IPS-18c (cell line): Measurements from ENCODE around the gene REPS1.
"Not testable (repeated sequence)": the region's sequence is repeated elsewhere in the genome, so short reads cannot be mapped to it uniquely, and the experiment has no call there.

Experiments used
- H3K4me3 ChIP-seq: 2 replicates; pipeline ENCODE4 v1.7.0; 2013; ENCODE audit warnings: low read depth, mild to moderate bottlenecking, low read length, moderate library complexity; ENCODE audit not compliant: insufficient read depth
- H3K9me3 ChIP-seq: one replicate; pipeline ENCODE4 v1.6.1; 2013; ENCODE audit warnings: mild to moderate bottlenecking, low read length, moderate library complexity; ENCODE audit not compliant: control insufficient read depth, insufficient read depth

The REPS1 gene

DNA sequence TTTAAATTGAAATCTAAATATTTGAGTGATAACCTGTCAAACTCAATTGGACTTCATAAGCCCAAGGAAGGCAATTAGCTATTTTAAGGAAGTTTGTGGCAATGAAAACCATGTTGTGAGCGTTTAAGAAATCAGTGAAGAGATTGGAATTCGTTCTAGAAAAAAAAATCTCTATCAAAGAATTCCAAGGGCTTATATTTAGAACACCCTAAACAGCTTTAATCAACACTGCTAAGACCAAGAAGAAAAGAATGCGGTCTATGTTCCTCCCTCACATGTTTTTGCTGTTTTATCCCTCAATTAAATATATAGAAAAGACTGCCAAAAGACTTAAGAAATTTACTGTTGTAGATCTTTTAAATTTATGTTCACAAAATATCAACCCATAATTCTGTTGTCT, 23.9 kb upstream of the REPS1 start:
- H3K4me3 ChIP-seq, result no peak overlapping the region
- no peaks in the 10 kb centered on the region for H3K9me3 ChIP-seq

DNA sequence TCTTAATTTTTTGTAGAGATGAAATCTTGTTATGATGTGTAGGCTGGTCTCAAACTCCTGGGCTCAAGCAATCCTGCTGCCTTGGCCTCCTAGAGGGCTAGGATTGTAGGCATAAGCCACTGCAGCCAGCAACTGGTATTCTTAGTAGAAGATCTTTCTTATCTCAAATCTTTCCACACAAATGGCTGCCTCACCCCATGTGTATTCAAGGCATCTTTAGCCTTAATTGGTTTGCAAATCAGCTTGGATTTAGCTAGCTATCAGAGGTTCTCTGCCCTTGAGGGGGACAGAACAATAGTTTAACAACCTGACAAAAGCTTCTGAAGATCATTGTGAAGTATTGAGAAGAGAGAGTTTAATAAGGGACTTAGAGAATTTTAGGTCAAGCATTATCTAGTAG, 22.6 kb upstream of the REPS1 start:
- Histone ChIP-seq H3K9me3 (no peaks in the 10 kb centered on the region), H3K4me3 (no peak overlapping the region)

DNA sequence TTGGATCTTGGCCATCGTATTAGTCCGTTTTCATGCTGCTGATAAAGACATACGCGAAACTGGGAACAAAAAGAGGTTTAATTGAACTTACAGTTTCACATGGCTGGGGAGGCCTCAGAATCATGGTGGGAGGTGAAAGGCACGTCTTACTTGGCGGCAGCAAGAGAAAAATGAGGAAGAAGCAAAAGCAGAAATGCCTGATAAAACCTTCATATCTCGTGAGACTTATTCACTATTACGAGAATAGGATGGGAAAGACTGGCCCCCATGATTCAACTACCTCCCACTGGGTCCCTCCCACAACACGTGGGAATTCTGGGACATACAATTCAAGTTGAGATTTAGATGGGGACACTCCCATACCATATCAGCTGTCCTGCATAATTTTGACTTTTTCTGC, 20.1 kb upstream of the REPS1 start:
- Histone ChIP-seq H3K4me3 (no peak overlapping the region), H3K9me3 (no peaks in the 10 kb centered on the region)

DNA sequence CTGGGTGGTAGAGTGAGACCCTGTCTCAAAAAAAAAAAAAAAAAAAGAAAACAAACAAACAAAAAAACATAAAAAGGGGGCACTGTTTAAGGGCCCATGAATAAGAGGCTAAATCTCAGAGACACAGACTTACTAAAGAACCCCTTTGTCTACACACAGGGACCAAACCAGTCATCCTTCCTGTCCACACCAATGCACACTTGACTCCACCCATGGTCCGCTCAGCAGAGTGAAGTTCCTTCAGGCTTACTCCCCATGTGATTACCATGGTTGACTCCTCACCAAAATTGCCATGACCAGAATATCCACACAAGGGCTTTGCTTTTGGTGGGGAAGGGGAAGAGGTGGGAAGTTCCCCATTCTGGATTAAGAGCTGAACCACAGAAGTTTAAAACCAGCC, 19.4 kb upstream of the REPS1 start:
- no peaks in the 10 kb centered on the region for H3K9me3 ChIP-seq
- H3K4me3 ChIP-seq, result no peak overlapping the region

DNA sequence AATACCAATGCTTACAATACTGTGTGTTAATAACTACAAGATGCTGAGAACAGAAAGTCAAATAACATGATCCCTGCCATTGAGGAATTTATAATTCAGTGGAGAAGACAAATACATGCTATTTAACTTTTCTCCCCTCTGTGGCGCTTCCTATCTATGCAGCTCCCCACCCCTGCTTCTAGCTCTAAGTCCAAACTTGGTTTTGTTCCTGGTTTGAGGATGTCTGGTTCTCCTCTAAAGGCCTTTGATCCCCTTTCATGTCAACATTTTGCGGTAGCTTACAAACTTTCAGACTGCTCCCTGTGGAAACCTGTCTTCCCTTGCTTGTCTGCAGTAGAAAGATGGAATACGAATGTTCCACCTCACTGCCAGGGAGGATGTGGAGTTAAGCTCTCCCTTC, 18.4 kb upstream of the REPS1 start:
- H3K4me3 ChIP-seq, result no peak overlapping the region
- H3K9me3 ChIP-seq, result no peaks in the 10 kb centered on the region

DNA sequence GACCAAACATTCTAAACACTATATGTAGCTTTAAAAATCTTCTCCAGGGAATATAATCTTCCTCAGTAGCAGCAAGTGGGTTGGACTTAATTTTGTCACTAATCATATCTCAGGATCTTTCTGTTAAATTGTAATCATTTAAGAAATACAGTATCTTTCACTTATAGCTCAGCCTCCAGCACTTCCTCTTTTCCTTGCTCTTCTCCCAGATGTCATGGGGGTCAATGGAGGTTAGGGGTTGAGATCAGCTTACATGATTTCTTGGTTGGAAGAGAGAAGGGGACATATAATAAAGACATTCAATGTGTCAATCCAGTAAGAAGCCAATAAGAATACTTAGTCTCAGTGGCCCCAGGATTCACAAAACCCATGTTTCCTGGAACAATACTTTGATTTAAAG, 15.7 kb upstream of the REPS1 start:
- Histone ChIP-seq H3K4me3 (no peak overlapping the region), H3K9me3 (no peaks in the 10 kb centered on the region)

DNA sequence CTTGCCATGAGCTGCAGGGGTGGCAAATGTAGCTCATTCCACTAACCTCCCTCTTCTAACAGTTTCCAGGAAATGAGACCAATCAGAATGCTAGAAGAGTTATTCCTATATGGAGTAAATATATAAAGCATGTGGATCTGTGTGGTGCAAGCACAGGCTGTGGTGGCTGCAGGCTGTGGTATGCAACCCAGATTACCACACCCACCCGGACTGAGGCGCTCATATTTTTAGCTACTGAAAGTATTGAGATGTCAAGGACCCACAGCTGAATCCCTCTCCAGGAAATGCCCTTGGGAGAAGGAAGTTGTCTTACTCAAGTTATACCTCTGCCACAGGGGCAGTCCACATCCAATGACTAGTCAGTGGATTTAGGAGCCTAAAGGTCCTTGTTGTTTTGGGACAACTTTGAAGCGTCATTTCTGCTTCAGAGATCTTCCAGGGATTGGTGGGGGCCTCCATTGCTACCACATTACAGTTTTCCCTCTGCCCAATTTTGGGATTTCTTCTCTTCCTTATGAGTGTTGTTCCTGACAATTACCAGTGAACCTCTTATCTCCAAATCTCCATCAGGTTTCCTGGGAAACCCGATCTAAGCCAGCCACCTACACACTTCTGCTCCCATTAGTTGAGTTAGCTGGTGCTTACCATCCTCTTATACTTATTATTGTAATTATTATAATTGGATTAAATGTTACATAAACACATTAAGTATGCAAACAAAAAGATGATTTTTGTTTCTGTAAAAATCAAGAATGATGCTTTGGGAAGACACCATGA, 12.1 kb upstream of the REPS1 start:
- no peak overlapping the region for H3K4me3 ChIP-seq
- H3K9me3 ChIP-seq, result no peaks in the 10 kb centered on the region

DNA sequence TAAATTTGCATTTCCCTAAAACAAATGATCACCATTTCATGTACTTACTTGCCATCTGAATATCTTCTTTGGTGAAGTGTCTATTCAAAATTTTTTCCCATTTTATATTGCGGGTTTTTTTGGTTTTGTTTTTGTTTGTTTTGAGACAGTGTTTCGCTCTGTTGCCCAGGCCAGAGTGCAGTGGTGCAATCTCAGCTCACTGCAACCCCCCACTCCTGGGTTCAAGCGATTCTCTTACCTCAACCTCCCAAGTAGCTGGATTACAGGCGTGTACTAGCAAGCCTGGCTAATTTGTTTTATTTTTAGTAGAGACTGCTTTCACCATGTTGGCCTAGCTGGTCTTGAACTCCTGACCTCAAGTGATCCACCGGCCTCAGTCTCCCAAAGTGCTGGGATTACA, 9.1 kb upstream of the REPS1 start:
- Histone ChIP-seq H3K9me3 (no peaks in the 10 kb centered on the region), H3K4me3 (no peak overlapping the region)

DNA sequence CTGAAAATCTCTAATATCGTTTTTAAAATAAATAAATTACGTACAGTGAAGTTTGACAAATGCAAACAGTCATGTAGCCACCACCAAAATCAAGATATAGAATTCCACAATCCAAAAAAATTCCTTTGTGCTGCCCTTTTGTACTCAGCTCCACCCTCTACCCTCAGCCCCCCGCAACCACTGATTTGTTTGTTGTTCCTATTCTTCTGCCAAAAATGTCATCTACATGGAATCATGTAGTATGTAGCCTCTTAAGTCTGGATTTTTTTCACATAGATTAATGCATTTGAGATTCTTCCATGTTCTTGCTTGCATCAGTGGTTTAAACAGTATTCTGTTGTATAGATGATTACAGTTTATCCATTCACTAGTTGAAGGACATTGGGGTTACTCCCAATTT, 8.5 kb upstream of the REPS1 start:
- no peaks in the 10 kb centered on the region for H3K9me3 ChIP-seq

DNA sequence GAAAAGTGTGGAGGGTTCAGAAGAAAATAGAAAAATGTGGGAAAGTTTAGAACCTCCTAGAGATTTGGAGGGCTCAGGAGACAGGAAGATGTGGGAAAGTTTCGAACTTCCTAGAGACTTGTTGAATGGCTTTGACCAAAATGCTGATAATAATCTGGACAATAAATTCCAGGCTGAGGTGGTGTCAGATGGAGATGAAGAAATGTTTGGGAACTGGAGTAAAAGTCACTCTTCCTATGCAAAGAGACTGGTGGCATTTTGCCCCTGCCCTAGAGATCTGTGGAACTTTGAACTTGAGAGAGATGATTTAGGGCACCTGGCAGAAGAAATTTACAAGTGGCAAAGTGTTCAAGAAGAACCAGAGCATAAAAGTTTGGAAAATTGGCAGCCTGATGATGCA, 5.4 kb upstream of the REPS1 start:
- not testable (repeated sequence) for H3K9me3 ChIP-seq
- H3K4me3 ChIP-seq, result 0 out of 2 replicates have a peak overlapping the region, but pooled peaks have one; percentile 3

More for the DNA sequence above, 8.5 kb upstream of the REPS1 start:
- H3K4me3 ChIP-seq, result no peak overlapping the region

DNA sequence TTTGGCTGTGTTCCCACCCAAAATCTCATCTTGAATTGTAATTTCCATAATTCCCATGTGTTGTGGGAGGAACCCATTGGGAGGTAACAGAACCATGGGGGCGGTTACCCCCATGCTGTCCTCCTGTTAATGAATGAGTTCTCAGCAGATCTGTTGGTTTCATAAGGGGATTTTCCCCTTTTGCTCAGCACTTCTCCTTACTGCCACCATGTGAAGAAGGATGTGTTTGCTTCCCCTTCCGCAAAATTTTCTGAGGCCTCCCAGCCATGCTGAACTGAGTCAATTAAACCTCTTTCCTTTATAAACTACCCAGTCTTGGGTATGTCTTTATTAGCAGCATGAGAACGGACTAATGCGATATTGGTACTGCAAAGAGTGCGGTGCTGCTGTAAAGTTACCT, 4.9 kb upstream of the REPS1 start:
- H3K9me3 ChIP-seq, result not testable (repeated sequence)

DNA sequence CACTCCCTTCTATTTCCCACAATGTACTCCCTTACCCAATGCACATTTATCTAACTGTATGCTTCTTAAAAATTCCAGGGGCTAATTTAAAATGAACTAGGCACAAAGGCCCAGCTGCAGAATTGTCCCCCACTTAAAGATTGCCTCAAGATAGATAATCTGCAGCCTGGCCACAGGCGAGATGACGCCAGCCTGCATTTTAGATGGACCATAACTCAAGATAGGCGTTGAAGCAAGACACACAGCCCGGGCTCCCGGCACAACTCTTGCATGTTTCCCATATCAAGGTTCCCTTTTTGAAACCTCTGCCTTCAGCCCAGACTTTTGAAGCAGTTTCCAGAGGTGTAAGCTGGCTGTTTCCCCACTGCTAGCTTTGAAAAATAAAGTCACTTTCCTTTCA, 3.2 kb upstream of the REPS1 start:
- no peak overlapping the region for H3K4me3 ChIP-seq
- H3K9me3 ChIP-seq, result no peaks in the 10 kb centered on the region

More for the DNA sequence above, 4.9 kb upstream of the REPS1 start:
- not testable (repeated sequence) for H3K4me3 ChIP-seq

DNA sequence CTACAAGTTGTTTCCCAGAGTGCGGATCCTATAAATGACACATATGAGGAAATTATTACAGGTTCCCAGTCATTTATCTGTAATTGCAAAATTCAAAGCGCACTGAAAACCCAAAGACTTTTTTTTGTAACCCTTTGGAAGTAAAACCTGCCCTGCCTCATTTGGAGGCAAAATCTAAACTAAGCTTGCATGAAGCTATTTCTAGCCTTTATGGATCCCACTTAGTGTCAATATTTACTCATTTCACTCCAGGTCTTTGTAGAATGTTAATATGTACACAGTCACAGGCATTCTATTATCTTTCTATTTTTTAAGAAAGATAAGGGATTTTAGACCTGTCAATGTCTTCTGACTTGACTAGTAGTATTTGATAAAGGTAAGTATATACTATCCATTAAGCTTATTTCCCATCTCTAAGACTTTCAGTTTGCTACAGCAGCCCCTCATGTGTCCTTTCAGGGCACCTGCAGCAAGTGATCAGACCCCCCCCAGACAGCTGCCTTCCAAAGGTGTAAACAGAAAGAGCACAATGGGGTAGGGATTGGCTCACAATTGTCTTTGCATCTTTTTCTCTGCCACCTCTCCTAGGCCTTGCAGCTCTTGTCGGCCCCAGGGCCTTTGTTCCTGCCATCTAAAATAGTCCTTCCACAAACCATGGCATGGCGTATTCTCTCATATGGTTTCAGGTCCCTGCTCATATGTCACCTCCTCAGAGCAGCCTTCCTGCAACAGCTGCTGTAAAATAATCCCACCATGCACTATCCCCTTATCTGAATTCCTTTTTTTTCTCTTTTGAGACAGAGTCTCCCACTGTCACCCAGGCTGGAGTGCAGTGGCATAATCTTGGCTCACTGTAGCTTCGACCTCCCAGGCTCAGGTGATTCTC, 1.3 kb upstream of the REPS1 start:
- H3K9me3 ChIP-seq, result no peaks in the 10 kb centered on the region
- no peak overlapping the region for H3K4me3 ChIP-seq

DNA sequence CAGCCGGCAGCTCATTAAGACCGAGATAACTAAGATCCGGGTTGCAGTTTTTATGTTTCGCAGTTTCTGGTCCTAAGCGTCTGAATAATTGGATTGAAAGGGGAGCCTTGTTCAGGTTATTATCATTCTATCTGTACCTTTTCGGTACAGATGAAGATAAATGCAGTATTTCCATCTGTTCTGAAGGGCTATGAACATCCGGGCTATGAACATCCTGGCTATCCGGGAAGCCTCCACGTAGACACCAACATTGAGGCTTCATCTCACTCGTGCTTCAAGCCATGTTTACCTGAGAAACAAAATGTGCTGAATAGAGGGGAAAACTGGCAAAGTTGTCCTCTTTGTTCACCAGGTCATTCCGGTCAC, 399 bp upstream of the REPS1 start:
- H3K9me3 ChIP-seq, result no peaks in the 10 kb centered on the region
- H3K4me3 ChIP-seq, result peak overlapping the region; percentile 20; the same call in 1 of the 2 replicates

DNA sequence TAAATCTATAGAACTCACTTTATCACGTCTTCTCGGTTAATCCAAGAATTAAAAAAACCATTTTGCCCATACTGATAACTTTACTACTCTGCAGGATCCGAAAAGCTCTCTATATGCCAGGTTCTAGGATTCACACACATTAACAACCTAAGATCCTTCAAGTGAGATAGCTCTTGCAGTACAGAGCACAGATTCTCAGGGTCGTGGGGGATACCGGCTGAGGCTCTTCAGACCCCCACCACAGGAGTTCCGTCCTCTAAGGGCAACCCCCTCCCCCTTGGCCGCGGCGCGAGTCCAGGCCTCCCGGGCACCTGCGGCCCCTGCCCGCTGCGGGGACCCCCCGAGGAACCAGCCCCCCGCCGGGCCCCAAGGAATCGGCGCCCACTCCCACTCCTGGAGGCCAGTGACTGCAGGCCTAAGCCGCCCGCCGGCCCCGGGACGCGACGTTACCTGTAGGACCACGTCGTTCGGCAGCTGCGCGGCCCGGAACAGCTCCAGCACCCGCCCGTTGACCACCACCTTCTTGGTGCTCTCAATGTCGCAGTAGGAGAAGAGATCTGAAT, 892 bp downstream of the REPS1 start:
- peak overlapping the region; percentile 89 for H3K4me3 ChIP-seq
- no peaks in the 10 kb centered on the region for H3K9me3 ChIP-seq

DNA sequence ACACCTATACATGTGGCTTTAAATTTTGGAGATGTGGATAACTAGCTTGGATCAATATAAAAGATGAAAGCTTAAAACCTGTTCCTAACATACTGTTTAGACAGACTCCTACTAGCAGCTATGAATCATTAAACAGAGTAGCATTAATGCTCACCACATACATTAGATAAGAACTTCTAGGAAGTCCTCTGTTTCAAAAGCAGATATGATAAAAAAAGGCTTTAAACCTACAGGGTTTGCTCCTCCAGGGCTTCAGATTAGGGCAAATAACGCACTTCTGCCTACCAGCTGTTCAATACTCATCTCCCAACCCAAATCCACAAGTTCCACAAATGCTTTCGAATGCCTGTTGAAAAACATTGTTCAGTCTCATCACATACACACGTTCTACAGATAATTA, 1.5 kb downstream of the REPS1 start:
- H3K4me3 ChIP-seq, result peak overlapping the region; percentile 89
- H3K9me3 ChIP-seq, result no peaks in the 10 kb centered on the region

DNA sequence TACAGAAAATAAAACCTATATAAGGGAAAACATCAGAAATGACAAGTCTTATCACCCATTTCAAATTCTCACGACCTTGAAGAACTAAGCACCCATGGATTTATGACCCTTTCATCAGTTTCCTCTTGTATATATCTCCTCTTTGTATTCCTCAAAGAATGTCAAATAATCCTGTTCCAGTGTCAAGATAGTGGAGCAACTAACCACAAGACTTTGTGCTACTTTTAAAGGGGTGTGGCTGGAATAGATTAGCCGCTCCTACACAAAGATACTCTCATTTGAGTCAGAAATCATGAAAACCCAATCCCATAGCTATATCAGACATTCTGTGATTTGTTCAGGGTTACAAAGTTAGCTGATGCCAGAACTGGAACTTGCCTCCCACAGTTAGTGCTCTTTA, 6.6 kb downstream of the REPS1 start:
- H3K9me3 ChIP-seq, result no peaks in the 10 kb centered on the region
- no peak overlapping the region for H3K4me3 ChIP-seq
